HepG2 (cell line): ENCODE data around the gene CD2AP. TPM values are rescaled to one million over a fixed set of nuclear protein-coding genes. Genes with fewer than 3 reads are reported as not detected.

ENCODE experiments used
- ATAC-seq: fragments of 200-7000 bp; cut with Tn5 transposase; 3 replicates; pipeline ENCODE4 v1.9.1; 2020; ENCODE audit warnings: mild to moderate bottlenecking, moderate library complexity
- BruUV-seq: library from RNA; stranded (reverse); fragments of 400-500 nt; replicated peaks from 2 replicates; lab custom pipeline; 2021; lab: Mats Ljungman, UMichigan
- CTCF ChIA-PET: fragments of 300-600 bp; formaldehyde crosslinking; extraction: SDS; loops from one replicate; lab custom pipeline; 2021; ENCODE audit warnings: low total read pairs, inconsistent platforms, low intra/inter-chr PET ratio; lab: Yijun Ruan, JAX
- POLR2A ChIA-PET: fragments of 350-600 bp; sonication (Branson Sonifier 250); formaldehyde crosslinking; loops from one replicate; lab custom pipeline; 2020; ENCODE audit warnings: antibody characterized with exemption, inconsistent platforms; lab: Yijun Ruan, JAX
- DNase-seq: peaks from one replicate; pipeline ENCODE4 v3.0.0-alpha.2; 2015; ENCODE audit warnings: low spot score
- FAIRE-seq: peaks from 3 replicates; lab custom pipeline; 2011; peaks lifted over from hg19 to GRCh38; lab: Jason Lieb, UNC
- H2AFZ ChIP-seq: one replicate; pipeline ENCODE4 v1.6.1; 2011; ENCODE audit warnings: low read length, inconsistent platforms
- H3K27ac ChIP-seq: fragments of 300-600 bp; 3 replicates; pipeline ENCODE4 v1.8.0; 2011; ENCODE audit warnings: mixed run types, mild to moderate bottlenecking, mixed read lengths, low read length, inconsistent platforms; ENCODE audit not compliant: insufficient read depth; ENCODE audit errors: extremely low read length
- H3K27me3 ChIP-seq, 2 experiments: fragments of 200-600 bp in 1 of 2; 2 replicates in 1 of 2; 3 replicates in 1 of 2; pipeline versions ENCODE4 v1.6.0 to v1.8.0; 2011; ENCODE audit warnings: low read length in 2 of 2, mild to moderate bottlenecking in 2 of 2, moderate library complexity in 2 of 2, inconsistent platforms in 1 of 2; ENCODE audit not compliant: insufficient read depth in 2 of 2, control insufficient read depth in 1 of 2
- H3K36me3 ChIP-seq, 2 experiments: fragments of 200-600 bp in 1 of 2; replicated peaks in 1 of 2; 2 replicates in 1 of 2; 3 replicates in 1 of 2; pipeline versions ENCODE4 v1.5.1 to v1.8.0; 2011; ENCODE audit warnings: low read length in 2 of 2, inconsistent platforms in 1 of 2; ENCODE audit not compliant: insufficient read depth in 2 of 2, control insufficient read depth in 1 of 2
- H3K4me1 ChIP-seq: 2 replicates; pipeline ENCODE4 v1.5.1; 2012; ENCODE audit warnings: low read length, inconsistent platforms; ENCODE audit not compliant: insufficient read depth
- H3K4me2 ChIP-seq: 2 replicates; pipeline ENCODE4 v1.6.0; 2011; ENCODE audit warnings: low read depth, low read length, inconsistent platforms
- H3K4me3 ChIP-seq, 3 experiments: fragments of 200-600 bp in 1 of 3; sonication (generic), shearing (Covaris generic) in 1 of 3; replicated peaks in 1 of 3; 2 replicates each; pipeline ENCODE4 v1.5.1; 2011 to 2016; ENCODE audit warnings: low read length in 3 of 3, inconsistent platforms in 2 of 3, low read depth in 2 of 3, mild to moderate bottlenecking in 2 of 3, control low read depth in 1 of 3, mixed read lengths in 1 of 3; ENCODE audit not compliant: insufficient read depth in 1 of 3
- H3K79me2 ChIP-seq: one replicate; pipeline ENCODE4 v1.6.1; 2011; ENCODE audit warnings: low read length, inconsistent platforms; ENCODE audit not compliant: insufficient read depth
- H3K9ac ChIP-seq: 2 replicates; pipeline ENCODE4 v1.6.0; 2011; ENCODE audit warnings: mild to moderate bottlenecking, low read depth, low read length, inconsistent platforms; ENCODE audit not compliant: insufficient read depth
- H3K9me3 ChIP-seq: 2 replicates; pipeline ENCODE4 v1.5.1; 2012; ENCODE audit warnings: mild to moderate bottlenecking, low read length
- H4K20me1 ChIP-seq: 2 replicates; pipeline ENCODE4 v1.6.0; 2011; ENCODE audit warnings: inconsistent platforms, mild to moderate bottlenecking, low read length, moderate library complexity; ENCODE audit not compliant: insufficient read depth
- CEBPB ChIP-seq: IDR thresholded peaks from 2 replicates; pipeline ENCODE4 v1.6.1; 2011; ENCODE audit warnings: low read depth, low read length, improper control_type of control experiment, borderline replicate concordance
- HNRNPUL1 ChIP-seq: fragments of 200-400 bp; formaldehyde crosslinking; IDR thresholded peaks from 2 replicates; pipeline ENCODE4 v1.6.1; 2017; ENCODE audit warnings: low read depth, mild to moderate bottlenecking, low read length, moderate library complexity
- MTA1 ChIP-seq: sonication (generic); formaldehyde crosslinking; IDR thresholded peaks from 2 replicates; pipeline ENCODE4 v1.4.0; 2020; ENCODE audit warnings: missing genetic modification reagents, mild to moderate bottlenecking, borderline replicate concordance
- NBN ChIP-seq: fragments of 450-650 bp; conservative IDR thresholded peaks from 2 replicates; pipeline ENCODE4 v1.6.1; 2017
- PHF8 ChIP-seq: sonication (generic); formaldehyde crosslinking; IDR thresholded peaks from 2 replicates; pipeline ENCODE4 v1.5.0; 2020; ENCODE audit warnings: missing genetic modification reagents
- ZFP37 ChIP-seq: sonication (generic); formaldehyde crosslinking; IDR thresholded peaks from 2 replicates; pipeline ENCODE4 v1.4.0; 2020; ENCODE audit warnings: missing genetic modification reagents, borderline replicate concordance
- ZNF556 ChIP-seq: sonication (generic); formaldehyde crosslinking; IDR thresholded peaks from 2 replicates; pipeline ENCODE4 v1.4.0; 2020; ENCODE audit warnings: mild to moderate bottlenecking, missing genetic modification reagents, borderline replicate concordance
- WGBS: methylation state at CpG from one replicate; pipeline ENCODE4 v1.1.6; 2017; ENCODE audit warnings: low lambda C conversion rate; 5-methylcytosine and 5-hydroxymethylcytosine counted together
- in situ Hi-C: cut with HindIII; loops from 2 replicates; pipeline ENCODE4 v1.10.0; 2017; ENCODE audit warnings: low pct_unique_long_range_greater_than_20kb; ENCODE audit not compliant: extremely low pct_ligation_motif_present
- intact Hi-C: fragments of 100-400 bp; cut with micrococcal nuclease; formaldehyde crosslinking; loops from one replicate; pipeline ENCODE4 v1.10.0; 2022; ENCODE audit not compliant: unreplicated experiment
- polyA plus RNA-seq, 8 experiments: library from polyadenylated mRNA; depleted of rRNA in 3 of 8; stranded (reverse) in 7 of 8; unstranded in 1 of 8; fragments of >200 nt; fragmentation: Illumina TruSeq in 4 of 8; extraction: Trizol in 4 of 8; gene quantifications; 2 replicates each; pipeline versions ENCODE4 v1.2.1 to v1.2.3, GENCODE V29; 2011 to 2016; ENCODE audit warnings: low read depth in 4 of 8, missing spikeins in 1 of 8, mixed read lengths in 1 of 8; ENCODE audit not compliant: insufficient read depth in 1 of 8
- total RNA-seq, 5 experiments: library from RNA; depleted of rRNA; stranded (reverse); fragments of >200 nt; fragmentation: Illumina TruSeq; extraction: Trizol; gene quantifications; 2 replicates each; pipeline ENCODE4 v1.2.3, GENCODE V29; 2016; ENCODE audit warnings: low read depth in 1 of 5

The CD2AP gene
- total and polyA plus RNA-seq, 2 of the 13 experiments (the other 11 are each of a cell fraction or from before 2014, with no cell fraction given) = 8.6 to 31.9 TPM

- in situ Hi-C loops = no loop called here
- no peak for FAIRE-seq
Observed at GRCh38 chr6:47621838-47622449, 144.4 kb downstream of the CD2AP start.

GRCh38 chr6:47626782-47627181 is 149.2 kb downstream of the CD2AP start:
- no peaks in the 10 kb centered on the region for H3K9me3 ChIP-seq
- H3K9ac ChIP-seq = no peak overlapping the region
- 79% methylated on average over 2 of the region's 2 CpGs for WGBS
- intact Hi-C loops = no loop called here
- ChIA-PET CTCF (no interaction called here), POLR2A (no interaction called here)
- H2AFZ ChIP-seq = no peak overlapping the region
- H3K4me2 ChIP-seq = no peak overlapping the region
- no peak for ATAC-seq
- H3K36me3 ChIP-seq = peaks cover 9 to 18% of the 10 kb centered on the region in 2 experiments
- TF ChIP-seq MTA1 (CRISPR knock-in tag) = no peak
- peak; percentile 31; the same call in 1 of the 2 replicates for TF ChIP-seq CEBPB
- no peak for TF ChIP-seq ZFP37 (CRISPR knock-in tag)
- TF ChIP-seq, all 625 proteins: peak for 1
- Histone ChIP-seq H3K4me1 (peaks cover 10% of the 10 kb centered on the region), H3K4me3 (no peak overlapping the region), H3K27ac (no peak overlapping the region), H4K20me1 (no peaks in the 10 kb centered on the region), H3K79me2 (no peaks in the 10 kb centered on the region), H3K27me3 (no peaks in the 10 kb centered on the region)
- DNase-seq (no peak), FAIRE-seq (no peak)
- no TSS peak for BruUV-seq
- in situ Hi-C loops = no loop called here

More at GRCh38 chr6:47621838-47622449, 144.4 kb downstream of the CD2AP start:
- CTCF ChIA-PET = no interaction called here
- H2AFZ ChIP-seq = no peak overlapping the region
- WGBS = 94% methylated on average over 11 of the region's 12 CpGs
- H3K36me3 ChIP-seq = peaks cover 11 to 46% of the 10 kb centered on the region in 2 experiments
- H3K27me3 ChIP-seq = no peaks in the 10 kb centered on the region
- no peak overlapping the region for H3K4me2 ChIP-seq
- H3K4me1 ChIP-seq = no peaks in the 10 kb centered on the region
- ATAC-seq = no peak
- DNase-seq = no peak
- H3K4me3 ChIP-seq = no peak overlapping the region
- TF ChIP-seq HNRNPUL1 (no peak), PHF8 (CRISPR knock-in tag) (no peak), ZNF556 (no peak), NBN (no peak)
- no peaks in the 10 kb centered on the region for H3K9me3 ChIP-seq
- H3K9ac ChIP-seq = no peak overlapping the region
- BruUV-seq = no TSS peak
- no peaks in the 10 kb centered on the region for H4K20me1 ChIP-seq
- intact Hi-C loops = no loop called here
- POLR2A ChIA-PET = no interaction called here
- H3K27ac ChIP-seq = no peak overlapping the region
- H3K79me2 ChIP-seq = no peaks in the 10 kb centered on the region
